AG04450 (cell line): ENCODE results near the gene FHDC1. TPM values are rescaled to one million over a fixed set of nuclear protein-coding genes. Genes with fewer than 3 reads are reported as not detected.

Experiments
- CTCF ChIA-PET: fragments of 300-600, 350-600 bp; formaldehyde crosslinking; extraction: SDS; loops from one replicate; lab custom pipeline; 2022; ENCODE audit warnings: antibody characterized with exemption, inconsistent platforms; lab: Charles Lee
- POLR2A ChIA-PET: fragments of 350-600 bp; formaldehyde crosslinking; extraction: SDS; loops from one replicate; lab custom pipeline; 2021; ENCODE audit warnings: antibody characterized with exemption, inconsistent platforms; lab: Yijun Ruan, JAX
- DNase-seq: peaks from one replicate; pipeline ENCODE4 v3.0.0-alpha.2; 2011; ENCODE audit warnings: low read depth, low spot score
- H3K27ac ChIP-seq: one replicate; pipeline ENCODE4 v1.5.1; 2012; ENCODE audit warnings: low read depth, low read length, control low read depth
- H3K27me3 ChIP-seq: one replicate; pipeline ENCODE4 v1.6.0; 2012; ENCODE audit warnings: low read length; ENCODE audit not compliant: control insufficient read depth, insufficient read depth
- H3K4me3 ChIP-seq: 2 replicates; pipeline ENCODE4 v1.5.1; 2011; ENCODE audit warnings: mild to moderate bottlenecking, low read depth, low read length, control low read depth
- H3K9me3 ChIP-seq: 2 replicates; pipeline ENCODE4 v1.5.1; 2012; ENCODE audit warnings: low read length; ENCODE audit not compliant: control insufficient read depth, insufficient read depth
- CTCF ChIP-seq: IDR thresholded peaks from 2 replicates; pipeline ENCODE4 v1.5.1; 2011; ENCODE audit warnings: low read depth, low read length, control low read depth, inconsistent platforms
- polyA plus RNA-seq: library from polyadenylated mRNA; depleted of rRNA; stranded (reverse); fragments of >200 nt; gene quantifications from 2 replicates; pipeline ENCODE4 v1.2.3, GENCODE V29; 2011

Gene FHDC1
- polyA plus RNA-seq, 1 experiment: 0.10 TPM

- ChIA-PET POLR2A (no interaction called here), CTCF (no interaction called here)
- Histone ChIP-seq H3K27ac (no peak overlapping the region), H3K27me3 (peaks cover 22% of the 10 kb centered on the region), H3K4me3 (no peak overlapping the region), H3K9me3 (no peaks in the 10 kb centered on the region)
- DNase-seq: no peak
- TF ChIP-seq CTCF: no peak
Observed at GRCh38 chr4:153022241-153022715, 86.2 kb downstream of the FHDC1 start.

GRCh38 chr4:153023139-153023538 lies 87.0 kb downstream of the FHDC1 start:
- no peak overlapping the region for H3K4me3 ChIP-seq
- no peak for DNase-seq
- peaks cover 22% of the 10 kb centered on the region for H3K27me3 ChIP-seq
- POLR2A ChIA-PET: no interaction called here
- no peaks in the 10 kb centered on the region; the same call in 1 of the 2 replicates for H3K9me3 ChIP-seq
- CTCF ChIA-PET: no interaction called here
- H3K27ac ChIP-seq: no peak overlapping the region
- no peak for TF ChIP-seq CTCF

GRCh38 chr4:153023692-153024394 lies 87.7 kb downstream of the FHDC1 start:
- Histone ChIP-seq H3K27ac (no peak overlapping the region), H3K4me3 (no peak overlapping the region), H3K9me3 (no peaks in the 10 kb centered on the region; the same call in 1 of the 2 replicates), H3K27me3 (peaks cover 20% of the 10 kb centered on the region)
- DNase-seq: no peak
- ChIA-PET POLR2A (no interaction called here), CTCF (no interaction called here)
- TF ChIP-seq CTCF: no peak

- Histone ChIP-seq H3K27me3 (peaks cover 20% of the 10 kb centered on the region), H3K9me3 (no peaks in the 10 kb centered on the region; the same call in 1 of the 2 replicates), H3K4me3 (no peak overlapping the region), H3K27ac (no peak overlapping the region)
- TF ChIP-seq CTCF: no peak
- CTCF ChIA-PET: no interaction called here
- no peak for DNase-seq
- POLR2A ChIA-PET: no interaction called here
Observed at GRCh38 chr4:153024466-153024865, 88.3 kb downstream of the FHDC1 start.

GRCh38 chr4:153025406-153025805 lies 89.3 kb downstream of the FHDC1 start:
- ChIA-PET POLR2A (no interaction called here), CTCF (no interaction called here)
- no peak for TF ChIP-seq CTCF
- H3K9me3 ChIP-seq: no peaks in the 10 kb centered on the region; the same call in 1 of the 2 replicates
- H3K4me3 ChIP-seq: no peak overlapping the region
- H3K27ac ChIP-seq: no peak overlapping the region
- DNase-seq: no peak
- peaks cover 12% of the 10 kb centered on the region for H3K27me3 ChIP-seq
